RPMI8226 (cell line): Measurements from ENCODE around the gene AKAP6.

ENCODE experiments used
- DNase-seq: peaks from one replicate; pipeline ENCODE4 v3.0.0-alpha.2; 2015

The AKAP6 gene

GRCh38 chr14:32682214-32682613 is 353.1 kb downstream of the AKAP6 start:
- DNase-seq = peak; percentile 49

- peak; percentile 44 for DNase-seq
Measured at GRCh38 chr14:32683679-32684078, 354.6 kb downstream of the AKAP6 start.

- no peak for DNase-seq
Measured at GRCh38 chr14:32688941-32689340, 359.8 kb downstream of the AKAP6 start.

GRCh38 chr14:32692441-32692840 is 363.3 kb downstream of the AKAP6 start:
- DNase-seq = no peak

GRCh38 chr14:32693114-32693513 is 364.0 kb downstream of the AKAP6 start:
- DNase-seq = peak; percentile 96

- no peak for DNase-seq
Measured at GRCh38 chr14:32694795-32695449, 365.8 kb downstream of the AKAP6 start.

GRCh38 chr14:32696325-32697091 is 367.4 kb downstream of the AKAP6 start:
- no peak for DNase-seq

- no peak for DNase-seq
Measured at GRCh38 chr14:32697114-32697513, 368.0 kb downstream of the AKAP6 start.

GRCh38 chr14:32697704-32698103 is 368.6 kb downstream of the AKAP6 start:
- no peak for DNase-seq

- no peak for DNase-seq
Measured at GRCh38 chr14:32698831-32699230, 369.7 kb downstream of the AKAP6 start.

GRCh38 chr14:32701475-32701874 is 372.4 kb downstream of the AKAP6 start:
- no peak for DNase-seq

- DNase-seq = no peak
Measured at GRCh38 chr14:32702088-32702487, 373.0 kb downstream of the AKAP6 start.

GRCh38 chr14:32702562-32702961 is 373.5 kb downstream of the AKAP6 start:
- no peak for DNase-seq

GRCh38 chr14:32703183-32703621 is 374.1 kb downstream of the AKAP6 start:
- DNase-seq = no peak

- DNase-seq = peak; percentile 52
Measured at GRCh38 chr14:32706721-32707519, 377.8 kb downstream of the AKAP6 start.

GRCh38 chr14:32707742-32708500 is 378.8 kb downstream of the AKAP6 start:
- DNase-seq = no peak

- no peak for DNase-seq
Measured at GRCh38 chr14:32709027-32709426, 379.9 kb downstream of the AKAP6 start.

GRCh38 chr14:32710231-32710671 is 381.2 kb downstream of the AKAP6 start:
- DNase-seq = no peak

GRCh38 chr14:32710731-32711680 is 381.9 kb downstream of the AKAP6 start:
- DNase-seq = peak; percentile 56

- DNase-seq = no peak
Measured at GRCh38 chr14:32713856-32714255, 384.8 kb downstream of the AKAP6 start.

GRCh38 chr14:32719601-32720000 is 390.5 kb downstream of the AKAP6 start:
- no peak for DNase-seq

GRCh38 chr14:32720927-32721326 is 391.8 kb downstream of the AKAP6 start:
- DNase-seq = no peak
